ENCODE data around the gene RAD51B. TPM values are rescaled to one million over a fixed set of nuclear protein-coding genes. Genes with fewer than 3 reads are reported as not detected.

RAD51B gene
- total RNA-seq, 1 experiment from 2014 or later, result 29.9 TPM

DNA sequence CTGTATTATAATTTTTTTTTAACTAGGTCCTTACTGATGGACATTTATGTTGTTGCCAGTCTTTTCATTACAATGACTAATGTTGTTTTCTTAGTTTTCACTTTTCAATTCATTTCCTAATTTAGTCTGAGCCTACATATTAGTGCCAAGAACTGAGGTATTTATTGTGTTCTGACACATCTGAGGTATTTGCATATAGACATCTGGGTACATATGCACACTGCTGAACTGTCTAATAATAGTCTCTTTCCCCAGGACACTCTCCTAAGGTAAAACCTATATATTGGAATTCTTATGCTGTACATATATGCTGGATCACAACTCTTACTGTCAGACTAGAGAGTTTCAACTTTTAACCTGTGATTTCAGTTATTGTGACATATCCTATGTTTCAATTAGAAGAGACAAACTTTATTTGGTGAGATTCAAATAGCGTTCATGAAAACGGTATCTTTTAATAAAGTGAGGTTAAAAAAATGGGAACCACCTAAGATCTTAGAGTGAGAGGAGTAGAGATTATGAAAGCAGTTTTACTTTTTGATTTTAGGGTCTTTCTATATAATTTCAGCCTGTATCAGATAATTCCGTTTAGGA is 263.2 kb downstream of the RAD51B start:
- Histone ChIP-seq H3K9me3 (ENCODE audit: insufficient read depth, low read depth) (no peaks in the 10 kb centered on the region), H3F3A (ENCODE audit: insufficient read depth, low read depth) (no peaks in the 10 kb centered on the region), H3K79me2 (ENCODE audit: low read depth) (no peaks in the 10 kb centered on the region), H3K4me2 (no peak overlapping the region), H3K4me3 (no peak overlapping the region), H3K27me3 (ENCODE audit: insufficient read depth, low read depth) (no peaks in the 10 kb centered on the region), H3K36me3 (ENCODE audit: low read depth) (no peaks in the 10 kb centered on the region), H3K9me2 (ENCODE audit: insufficient read depth) (no peaks in the 10 kb centered on the region), H3K27ac (no peak overlapping the region), H3K4me1 (replicated peaks; ENCODE audit: insufficient read depth) (no peaks in the 10 kb centered on the region), H2AFZ (no peak overlapping the region), H4K20me1 (ENCODE audit: insufficient read depth) (no peaks in the 10 kb centered on the region)
- no peak for DNase-seq
- POLR2A ChIA-PET (ENCODE audit: unreplicated experiment), result interaction anchor here (0.6 kb wide), 1 partner anchor 125 kb away, joined by 3 read pairs; no protein-coding TSS in a partner anchor
- BruUV-seq (replicated peaks), result no TSS peak
- CTCF ChIA-PET, result no interaction called here
- intact Hi-C loops (cut with micrococcal nuclease; ENCODE audit: unreplicated experiment), result no loop called here
- TF ChIP-seq CTCF (conservative IDR thresholded peaks at IDR 0.05) (no peak), EZH2 (IDR thresholded peaks at IDR 0.05; ENCODE audit: low read depth) (no peak)

DNA sequence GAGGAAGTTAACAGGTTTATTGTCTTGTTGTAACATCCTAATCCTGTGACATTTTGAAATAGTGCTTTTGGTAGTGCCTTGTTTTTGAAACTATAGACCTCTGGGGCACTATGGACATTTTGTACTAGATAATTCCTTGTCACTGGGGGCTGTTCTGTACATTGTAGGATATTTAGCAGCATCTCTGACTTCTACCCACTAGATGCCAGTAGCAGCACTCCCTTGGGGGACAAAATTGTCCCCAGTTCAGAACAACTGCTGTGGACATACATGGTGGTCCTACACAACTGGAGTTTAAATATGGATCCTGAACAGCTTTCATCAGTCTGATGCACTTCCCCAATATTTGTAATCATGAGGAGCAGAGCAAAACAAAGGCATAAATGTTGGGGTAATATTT is 264.7 kb downstream of the RAD51B start:
- Histone ChIP-seq H3K4me3 (no peak overlapping the region), H3K4me2 (no peak overlapping the region), H3K9me2 (ENCODE audit: insufficient read depth) (no peaks in the 10 kb centered on the region), H3K79me2 (ENCODE audit: low read depth) (no peaks in the 10 kb centered on the region), H2AFZ (no peak overlapping the region), H3K27me3 (ENCODE audit: insufficient read depth, low read depth) (no peaks in the 10 kb centered on the region), H3K36me3 (ENCODE audit: low read depth) (no peaks in the 10 kb centered on the region), H3K4me1 (replicated peaks; ENCODE audit: insufficient read depth) (no peaks in the 10 kb centered on the region), H4K20me1 (ENCODE audit: insufficient read depth) (no peaks in the 10 kb centered on the region), H3K9me3 (ENCODE audit: insufficient read depth, low read depth) (no peaks in the 10 kb centered on the region), H3F3A (ENCODE audit: insufficient read depth, low read depth) (no peaks in the 10 kb centered on the region), H3K27ac (no peak overlapping the region)
- TF ChIP-seq EZH2 (IDR thresholded peaks at IDR 0.05; ENCODE audit: low read depth) (no peak), CTCF (conservative IDR thresholded peaks at IDR 0.05) (peak; percentile 28; the same call in 1 of the 2 replicates)
- BruUV-seq (replicated peaks), result no TSS peak
- intact Hi-C loops (cut with micrococcal nuclease; ENCODE audit: unreplicated experiment), result no loop called here
- CTCF ChIA-PET, result no interaction called here
- DNase-seq, result no peak
- POLR2A ChIA-PET (ENCODE audit: unreplicated experiment), result no interaction called here

DNA sequence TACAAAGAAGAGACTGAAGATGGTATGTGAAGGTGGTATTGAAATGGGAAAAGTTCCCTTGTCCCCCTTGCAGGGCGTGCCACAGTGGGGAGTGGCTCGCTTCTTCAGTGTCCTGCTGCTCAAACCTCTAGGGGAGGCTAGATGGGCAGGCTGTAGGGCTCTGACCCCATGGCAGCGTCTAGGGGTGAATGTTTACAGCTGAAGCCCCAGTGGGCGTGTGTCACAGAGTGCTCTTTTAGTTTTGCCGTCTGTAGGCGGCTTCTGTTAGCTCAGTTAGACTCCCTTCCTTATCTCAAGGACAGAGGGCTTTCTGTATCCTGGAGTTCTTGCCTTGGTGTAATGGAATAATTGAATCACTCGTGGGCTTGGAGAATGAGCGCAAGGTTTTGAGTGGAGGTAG is 266.2 kb downstream of the RAD51B start:
- no peak overlapping the region for H3K4me2 ChIP-seq
- no peaks in the 10 kb centered on the region for H3K9me2 ChIP-seq (ENCODE audit: insufficient read depth)
- H3K27me3 ChIP-seq (ENCODE audit: insufficient read depth, low read depth), result no peaks in the 10 kb centered on the region
- H3K4me3 ChIP-seq, result no peak overlapping the region
- DNase-seq, result no peak
- no peaks in the 10 kb centered on the region for H3F3A ChIP-seq (ENCODE audit: insufficient read depth, low read depth)
- ChIA-PET POLR2A (ENCODE audit: unreplicated experiment) (interaction anchor here (0.6 kb wide), 1 partner anchor 392 kb away, joined by 8 read pairs; no protein-coding TSS in a partner anchor), CTCF (interaction anchor here (0.6 kb wide), 1 partner anchor 315 kb away, joined by 5 read pairs; no protein-coding TSS in a partner anchor)
- no TSS peak for BruUV-seq (replicated peaks)
- no peaks in the 10 kb centered on the region for H3K36me3 ChIP-seq (ENCODE audit: low read depth)
- no peak overlapping the region for H3K27ac ChIP-seq
- H2AFZ ChIP-seq, result no peak overlapping the region
- intact Hi-C loops (cut with micrococcal nuclease; ENCODE audit: unreplicated experiment), result no loop called here
- H4K20me1 ChIP-seq (ENCODE audit: insufficient read depth), result no peaks in the 10 kb centered on the region
- no peaks in the 10 kb centered on the region for H3K9me3 ChIP-seq (ENCODE audit: insufficient read depth, low read depth)
- H3K4me1 ChIP-seq (replicated peaks; ENCODE audit: insufficient read depth), result no peaks in the 10 kb centered on the region
- TF ChIP-seq EZH2 (IDR thresholded peaks at IDR 0.05; ENCODE audit: low read depth), result no peak
- H3K79me2 ChIP-seq (ENCODE audit: low read depth), result no peaks in the 10 kb centered on the region

DNA sequence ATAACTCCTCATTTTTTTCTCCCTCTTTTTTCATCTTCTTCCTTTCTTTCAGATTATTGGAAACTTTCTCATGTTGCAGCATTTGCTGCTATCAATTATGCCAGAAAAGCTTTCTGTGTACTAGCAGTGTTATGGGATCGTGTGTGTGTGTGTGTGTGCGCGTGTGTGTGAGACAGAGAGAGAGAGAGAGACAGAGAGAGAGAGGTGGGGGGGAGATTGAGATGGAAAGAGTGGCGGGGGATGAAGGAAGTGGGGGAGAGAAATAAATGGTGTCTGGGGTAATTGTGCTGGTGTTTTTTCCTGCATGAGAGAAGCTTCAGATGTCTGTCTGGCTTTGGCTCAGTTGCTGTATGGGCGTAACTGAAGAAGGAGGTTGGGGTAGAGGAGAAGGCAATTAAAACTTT is 268.9 kb downstream of the RAD51B start:
- H3K27ac ChIP-seq, result no peak overlapping the region
- intact Hi-C loops (cut with micrococcal nuclease; ENCODE audit: unreplicated experiment), result no loop called here
- H3K9me3 ChIP-seq (ENCODE audit: insufficient read depth, low read depth), result no peaks in the 10 kb centered on the region
- CTCF ChIA-PET, result no interaction called here
- H4K20me1 ChIP-seq (ENCODE audit: insufficient read depth), result no peaks in the 10 kb centered on the region
- no peak overlapping the region for H2AFZ ChIP-seq
- H3K36me3 ChIP-seq (ENCODE audit: low read depth), result no peaks in the 10 kb centered on the region
- no TSS peak for BruUV-seq (replicated peaks)
- no peak overlapping the region for H3K4me2 ChIP-seq
- no peaks in the 10 kb centered on the region for H3K4me1 ChIP-seq (replicated peaks; ENCODE audit: insufficient read depth)
- no peaks in the 10 kb centered on the region for H3K79me2 ChIP-seq (ENCODE audit: low read depth)
- no peaks in the 10 kb centered on the region for H3F3A ChIP-seq (ENCODE audit: insufficient read depth, low read depth)
- DNase-seq, result no peak
- H3K27me3 ChIP-seq (ENCODE audit: insufficient read depth, low read depth), result no peaks in the 10 kb centered on the region
- TF ChIP-seq CTCF (conservative IDR thresholded peaks at IDR 0.05), result no peak
- TF ChIP-seq EZH2 (IDR thresholded peaks at IDR 0.05; ENCODE audit: low read depth), result no peak
- POLR2A ChIA-PET (ENCODE audit: unreplicated experiment), result no interaction called here
- H3K9me2 ChIP-seq (ENCODE audit: insufficient read depth), result no peaks in the 10 kb centered on the region
- H3K4me3 ChIP-seq, result no peak overlapping the region
